K562 (cell line): ENCODE measurements around the gene IL10. TPM values are rescaled to one million over a fixed set of nuclear protein-coding genes. Genes with fewer than 3 reads are reported as not detected.

Experiments
- ATAC-seq: fragments of 200-7000 bp; cut with Tn5 transposase; 3 replicates; pipeline ENCODE4 v1.9.1; 2020; ENCODE audit warnings: moderate library complexity
- BruUV-seq: library from RNA; stranded (reverse); fragments of 400-500 nt; replicated peaks from 2 replicates; lab custom pipeline; 2021; lab: Mats Ljungman, UMichigan
- CTCF ChIA-PET: fragments of 300-600 bp; formaldehyde crosslinking; extraction: SDS; loops from one replicate; lab custom pipeline; 2021; ENCODE audit warnings: low intra/inter-chr PET ratio; lab: Yijun Ruan, JAX
- POLR2A ChIA-PET: fragments of 300-600, 350-650 bp; sonication (Branson Sonifier 250); formaldehyde crosslinking; extraction: SDS; loops from one replicate; lab custom pipeline; 2021; ENCODE audit warnings: antibody characterized with exemption, inconsistent platforms; lab: Yijun Ruan, JAX
- DNase-seq, 4 experiments: peaks; one replicate each; pipeline versions ENCODE4 v3.0.0 to v3.0.0-alpha.2; 2011 to 2018; ENCODE audit warnings: low spot score in 3 of 4, mixed read lengths in 3 of 4; ENCODE audit errors: extremely low read depth in 1 of 4
- FAIRE-seq: peaks from 2 replicates; lab custom pipeline; 2011; peaks lifted over from hg19 to GRCh38; lab: Jason Lieb, UNC
- H2AFZ ChIP-seq: 2 replicates; pipeline ENCODE4 v1.6.0; 2011; ENCODE audit warnings: low read depth, low read length, control low read depth, inconsistent platforms
- H3K27ac ChIP-seq: fragments of 200-600 bp; 3 replicates; pipeline ENCODE4 v1.8.0; 2011; ENCODE audit warnings: low read depth, mild to moderate bottlenecking, control low read depth, inconsistent platforms, low read length, moderate library complexity, mixed read lengths; ENCODE audit errors: extremely low read depth
- H3K27me3 ChIP-seq, 2 experiments: fragments of 300-600 bp in 1 of 2; 2 replicates in 1 of 2; 3 replicates in 1 of 2; pipeline versions ENCODE4 v1.6.0 to v1.8.0; 2011; ENCODE audit warnings: inconsistent platforms in 2 of 2, low read length in 2 of 2, mild to moderate bottlenecking in 1 of 2, mixed read lengths in 1 of 2, moderate library complexity in 1 of 2; ENCODE audit not compliant: control insufficient read depth in 2 of 2, insufficient read depth in 2 of 2
- H3K36me3 ChIP-seq: fragments of 300-600 bp; 3 replicates; pipeline ENCODE4 v1.8.0; 2011; ENCODE audit warnings: mild to moderate bottlenecking, low read length, inconsistent platforms; ENCODE audit not compliant: control insufficient read depth, insufficient read depth
- H3K4me1 ChIP-seq, 2 experiments: fragments of 200-600 bp in 1 of 2; replicated peaks in 1 of 2; 2 replicates in 1 of 2; 3 replicates in 1 of 2; pipeline versions ENCODE4 v1.5.1 to v1.8.0; 2011; ENCODE audit warnings: inconsistent platforms in 2 of 2, low read length in 2 of 2, mild to moderate bottlenecking in 1 of 2, mixed read lengths in 1 of 2, moderate library complexity in 1 of 2; ENCODE audit not compliant: control insufficient read depth in 2 of 2, insufficient read depth in 2 of 2
- H3K4me2 ChIP-seq: 2 replicates; pipeline ENCODE4 v1.6.1; 2011; ENCODE audit warnings: low read length, control low read depth, inconsistent platforms, mixed read lengths; ENCODE audit not compliant: insufficient read depth
- H3K4me3 ChIP-seq: fragments of 200-600 bp; sonication (generic), shearing (Covaris generic); 2 replicates; pipeline ENCODE4 v1.5.1; 2016; ENCODE audit warnings: control low read depth, inconsistent platforms
- H3K79me2 ChIP-seq: fragments of 200-600 bp; 3 replicates; pipeline ENCODE4 v1.8.0; 2011; ENCODE audit warnings: low read length, inconsistent platforms; ENCODE audit not compliant: control insufficient read depth, insufficient read depth
- H3K9ac ChIP-seq, 2 experiments: 2 replicates each; pipeline versions ENCODE4 v1.6.0 to v1.6.1; 2011; ENCODE audit warnings: low read depth in 2 of 2, low read length in 2 of 2, control low read depth in 1 of 2, inconsistent platforms in 1 of 2, mild to moderate bottlenecking in 1 of 2, mixed read lengths in 1 of 2; ENCODE audit not compliant: insufficient read depth in 1 of 2
- H3K9me1 ChIP-seq: one replicate; pipeline ENCODE4 v1.6.0; 2011; ENCODE audit warnings: inconsistent platforms, mild to moderate bottlenecking, low read length, moderate library complexity; ENCODE audit not compliant: control insufficient read depth, insufficient read depth
- H3K9me3 ChIP-seq: replicated peaks from 2 replicates; pipeline ENCODE4 v1.5.1; 2011; ENCODE audit warnings: low read depth, low read length, inconsistent platforms; ENCODE audit not compliant: control insufficient read depth, insufficient read depth
- H4K20me1 ChIP-seq: replicated peaks from 2 replicates; pipeline ENCODE4 v1.6.1; 2011; ENCODE audit warnings: low read length, inconsistent platforms, mixed read lengths; ENCODE audit not compliant: control insufficient read depth, insufficient read depth
- CBX2 ChIP-seq: fragments of 200-600 bp; sonication (generic); IDR thresholded peaks from one replicate; pipeline ENCODE4 v1.6.1; 2012; ENCODE audit warnings: mild to moderate bottlenecking, low read length, inconsistent platforms; ENCODE audit not compliant: insufficient read depth, poor library complexity, severe bottlenecking
- DNMT1 ChIP-seq: fragments of 450-650 bp; IDR thresholded peaks from 2 replicates; pipeline ENCODE4 v1.6.1; 2016; ENCODE audit warnings: antibody characterized with exemption, mild to moderate bottlenecking
- ESRRB ChIP-seq: fragments of 250-450 bp; sonication (Bioruptor Pico); IDR thresholded peaks from 2 replicates; pipeline ENCODE4 v1.5.0; 2020; ENCODE audit warnings: mild to moderate bottlenecking, moderate library complexity, borderline replicate concordance
- IRF1 ChIP-seq: sonication (generic); formaldehyde crosslinking; IDR thresholded peaks from 2 replicates; pipeline ENCODE4 v1.8.0; 2022; ENCODE audit warnings: missing genetic modification reagents, mild to moderate bottlenecking, borderline replicate concordance
- LEF1 ChIP-seq: fragments of 450-650 bp; IDR thresholded peaks from 2 replicates; pipeline ENCODE4 v1.6.1; 2016; ENCODE audit warnings: mild to moderate bottlenecking
- NKRF ChIP-seq: fragments of 450-650 bp; IDR thresholded peaks from 2 replicates; pipeline ENCODE4 v1.6.1; 2016; ENCODE audit warnings: borderline replicate concordance
- SNAPC5 ChIP-seq: fragments of 250-450 bp; sonication (Bioruptor Pico); IDR thresholded peaks from 2 replicates; pipeline ENCODE4 v1.8.0; 2021; ENCODE audit warnings: moderate library complexity, mild to moderate bottlenecking, inconsistent platforms
- SNRNP70 ChIP-seq: fragments of 200-400 bp; formaldehyde crosslinking; optimal IDR thresholded peaks from 2 replicates; pipeline ENCODE3; 2017; ENCODE audit warnings: low read depth, low read length
- SREBF2 ChIP-seq: sonication (generic); formaldehyde crosslinking; IDR thresholded peaks from 2 replicates; pipeline ENCODE4 v1.4.0; 2020; ENCODE audit warnings: mild to moderate bottlenecking, missing genetic modification reagents
- TRIM24 ChIP-seq, 2 experiments: fragments of 450-650 bp; IDR thresholded peaks; 2 replicates each; pipeline ENCODE4 v1.6.1; 2016
- USF2 ChIP-seq: sonication (generic); formaldehyde crosslinking; IDR thresholded peaks from 2 replicates; pipeline ENCODE4 v1.5.0; 2020; ENCODE audit warnings: missing genetic modification reagents
- XRCC4 ChIP-seq: IDR thresholded peaks from one replicate; pipeline ENCODE4 v1.6.1; 2011; ENCODE audit not compliant: insufficient read depth, insufficient read length; ENCODE audit errors: extremely low read depth
- ZBTB12 ChIP-seq: fragments of 250-450 bp; sonication (Bioruptor Pico); IDR thresholded peaks from 2 replicates; pipeline ENCODE4 v1.4.0; 2020
- ZFP1 ChIP-seq: fragments of 450-650 bp; formaldehyde crosslinking; IDR thresholded peaks from 2 replicates; pipeline ENCODE4 v1.4.0; 2020; ENCODE audit warnings: mild to moderate bottlenecking, mixed read lengths
- ZNF316 ChIP-seq: fragments of 450-650 bp; IDR thresholded peaks from 2 replicates; pipeline ENCODE4 v1.6.1; 2016
- WGBS: fragments of 100-300 bp; shearing (Covaris generic); methylation state at CpG from one replicate; pipeline ENCODE4 v1.1.6; 2016; ENCODE audit warnings: low coverage, mixed read lengths; ENCODE audit not compliant: insufficient coverage; ENCODE audit errors: missing lambda C conversion rate; 5-methylcytosine and 5-hydroxymethylcytosine counted together
- in situ Hi-C: fragments of 300-500 bp; cut with MboI; formaldehyde crosslinking; loops from 4 replicates; pipeline ENCODE4 v1.15.0; 2018; ENCODE audit warnings: inconsistent platforms, mixed read lengths
- intact Hi-C: fragments of 100-400 bp; cut with micrococcal nuclease; formaldehyde crosslinking; loops from 2 replicates; pipeline ENCODE4 v1.14.2; 2022
- polyA plus RNA-seq, 8 experiments: library from polyadenylated mRNA; depleted of rRNA in 4 of 8; stranded (reverse) in 5 of 8; unstranded in 3 of 8; fragments of >200 nt; fragmentation: Nextera tagmentation in 2 of 8; fragmentation: Illumina TruSeq in 1 of 8; extraction: Ambion mirVana in 2 of 8; extraction: Trizol in 1 of 8; gene quantifications; 2 replicates each; pipeline versions ENCODE4 v1.2.1 to v1.2.3, GENCODE V29; 2011 to 2014; ENCODE audit warnings: inconsistent platforms in 1 of 8, missing spikeins in 1 of 8
- total RNA-seq, 7 experiments: library from RNA; depleted of rRNA in 6 of 7; stranded (reverse); fragments of >200 nt in 6 of 7; fragmentation: Illumina TruSeq in 2 of 7; extraction: Trizol in 2 of 7; gene quantifications; 2 replicates each; pipeline versions ENCODE4 v1.2.1 to v1.2.3, GENCODE V29; 2011 to 2021; ENCODE audit warnings: low replicate concordance in 1 of 7

The IL10 gene
- total and polyA plus RNA-seq, 9 of the 15 experiments (the other 6 are each of a cell fraction or from before 2014, with no cell fraction given) = 0.29 TPM; not detected in 8

GRCh38 chr1:206821493-206821892 is 49.2 kb upstream of the IL10 start:
- Histone ChIP-seq H2AFZ (no peak overlapping the region), H3K4me3 (no peak overlapping the region), H3K27ac (no peak overlapping the region), H3K9ac (no peak overlapping the region), H3K36me3 (no peaks in the 10 kb centered on the region), H3K9me3 (no peaks in the 10 kb centered on the region), H4K20me1 (no peaks in the 10 kb centered on the region), H3K4me2 (no peak overlapping the region), H3K4me1 (peaks cover 0 to 15% of the 10 kb centered on the region in 2 experiments; a peak in 4 of 5 replicates), H3K79me2 (no peaks in the 10 kb centered on the region), H3K9me1 (no peaks in the 10 kb centered on the region), H3K27me3 (peaks cover 10 to 34% of the 10 kb centered on the region in 2 experiments; a peak in 4 of 5 replicates)
- DNase-seq (no peak), ATAC-seq (no peak), FAIRE-seq (no peak)
- ChIA-PET CTCF (no interaction called here), POLR2A (interaction anchor here (0.6 to 1.4 kb wide), 4 partner anchors 10 to 209 kb away, joined by 3 to 4 read pairs (median 4); no protein-coding TSS in a partner anchor)
- in situ Hi-C loops (no loop called here), intact Hi-C loops (no loop called here)
- BruUV-seq = no TSS peak
- no peak for TF ChIP-seq USF2
- no peak for TF ChIP-seq XRCC4
- TF ChIP-seq DNMT1 = no peak
- TF ChIP-seq ZNF316 = no peak
- no peak for TF ChIP-seq IRF1 (CRISPR knock-in tag)
- TF ChIP-seq TRIM24 (IDR thresholded peaks at IDR 0.05) = no peak
- no peak for TF ChIP-seq ESRRB
- TF ChIP-seq SNRNP70 = no peak
- no peak for TF ChIP-seq LEF1
- TF ChIP-seq ZFP1 (CRISPR knock-in tag) = no peak
- no peak for TF ChIP-seq ZBTB12
- TF ChIP-seq NKRF = no peak
- no peak for TF ChIP-seq SREBF2 (CRISPR knock-in tag)
- TF ChIP-seq CBX2 = no peak
- TF ChIP-seq SNAPC5 (CRISPR knock-in tag) = no peak
- WGBS = 27% methylated on average over 4 of the region's 4 CpGs
